Loucy (cell line): ENCODE measurements around the gene TGDS.

ENCODE experiments used
- EZH2phosphoT487 ChIP-seq: fragments of 200-600 bp; IDR thresholded peaks from 2 replicates; pipeline ENCODE4 v1.6.1; 2018; ENCODE audit warnings: antibody characterized with exemption, mild to moderate bottlenecking, moderate library complexity, borderline replicate concordance
- TF ChIP-seq, protein P1 (sequence below): fragments of 200-600 bp; sonication (generic); conservative IDR thresholded peaks from 2 replicates; pipeline ENCODE4 v1.5.1; 2014; ENCODE audit warnings: mild to moderate bottlenecking, antibody characterized with exemption, low read length

DNA sequence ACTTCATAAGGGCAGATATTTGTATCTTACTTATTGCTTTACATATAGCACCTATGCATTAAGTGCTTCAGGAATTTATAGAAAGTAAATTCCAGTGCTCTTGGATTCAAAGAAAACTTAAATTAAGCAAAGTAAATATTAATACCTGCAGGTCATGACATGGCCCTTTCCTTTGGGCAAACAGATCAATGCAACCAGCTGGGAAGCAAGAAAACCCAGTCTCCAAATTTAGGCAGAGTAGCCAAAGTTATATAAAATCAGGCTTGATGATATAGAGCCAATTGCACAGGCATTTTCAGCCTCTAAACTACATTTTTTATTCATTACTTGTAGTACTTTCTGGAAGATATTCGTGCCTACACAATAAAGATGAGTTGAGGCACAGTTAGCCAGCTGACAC is 16.9 kb downstream of the TGDS start:
- TF ChIP-seq, protein P1, sequence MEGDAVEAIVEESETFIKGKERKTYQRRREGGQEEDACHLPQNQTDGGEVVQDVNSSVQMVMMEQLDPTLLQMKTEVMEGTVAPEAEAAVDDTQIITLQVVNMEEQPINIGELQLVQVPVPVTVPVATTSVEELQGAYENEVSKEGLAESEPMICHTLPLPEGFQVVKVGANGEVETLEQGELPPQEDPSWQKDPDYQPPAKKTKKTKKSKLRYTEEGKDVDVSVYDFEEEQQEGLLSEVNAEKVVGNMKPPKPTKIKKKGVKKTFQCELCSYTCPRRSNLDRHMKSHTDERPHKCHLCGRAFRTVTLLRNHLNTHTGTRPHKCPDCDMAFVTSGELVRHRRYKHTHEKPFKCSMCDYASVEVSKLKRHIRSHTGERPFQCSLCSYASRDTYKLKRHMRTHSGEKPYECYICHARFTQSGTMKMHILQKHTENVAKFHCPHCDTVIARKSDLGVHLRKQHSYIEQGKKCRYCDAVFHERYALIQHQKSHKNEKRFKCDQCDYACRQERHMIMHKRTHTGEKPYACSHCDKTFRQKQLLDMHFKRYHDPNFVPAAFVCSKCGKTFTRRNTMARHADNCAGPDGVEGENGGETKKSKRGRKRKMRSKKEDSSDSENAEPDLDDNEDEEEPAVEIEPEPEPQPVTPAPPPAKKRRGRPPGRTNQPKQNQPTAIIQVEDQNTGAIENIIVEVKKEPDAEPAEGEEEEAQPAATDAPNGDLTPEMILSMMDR: no peak
- TF ChIP-seq EZH2phosphoT487: no peak
